Dendritic cell treated with granulocyte-macrophage colony-stimulating factor and Interleukin-4, amounts not matched to agents 40 ng/mL and 50 ng/mL, for 4 days (primary cell): ENCODE measurements around the gene SELENOO.

ENCODE experiments used
- H3K27ac Mint-ChIP-seq: one replicate; pipeline ENCODE4 v1.8.0; 2022; ENCODE audit warnings: mild to moderate bottlenecking, mixed read lengths
- H3K27me3 Mint-ChIP-seq: one replicate; pipeline ENCODE4 v1.8.0; 2022; ENCODE audit warnings: mild to moderate bottlenecking, mixed read lengths
- H3K36me3 Mint-ChIP-seq: one replicate; pipeline ENCODE4 v1.8.0; 2022; ENCODE audit warnings: low read depth, mixed read lengths
- H3K4me1 Mint-ChIP-seq: one replicate; pipeline ENCODE4 v1.8.0; 2022; ENCODE audit warnings: low read depth, mixed read lengths
- H3K4me3 Mint-ChIP-seq: one replicate; pipeline ENCODE4 v1.8.0; 2022; ENCODE audit warnings: mild to moderate bottlenecking, moderate library complexity, mixed read lengths
- H3K9me3 Mint-ChIP-seq: one replicate; pipeline ENCODE4 v1.8.0; 2022; ENCODE audit warnings: mixed read lengths
- intact Hi-C: fragments of 100-400 bp; cut with micrococcal nuclease; formaldehyde crosslinking; loops from one replicate; pipeline ENCODE4 v1.15.0; 2022

Gene SELENOO

DNA sequence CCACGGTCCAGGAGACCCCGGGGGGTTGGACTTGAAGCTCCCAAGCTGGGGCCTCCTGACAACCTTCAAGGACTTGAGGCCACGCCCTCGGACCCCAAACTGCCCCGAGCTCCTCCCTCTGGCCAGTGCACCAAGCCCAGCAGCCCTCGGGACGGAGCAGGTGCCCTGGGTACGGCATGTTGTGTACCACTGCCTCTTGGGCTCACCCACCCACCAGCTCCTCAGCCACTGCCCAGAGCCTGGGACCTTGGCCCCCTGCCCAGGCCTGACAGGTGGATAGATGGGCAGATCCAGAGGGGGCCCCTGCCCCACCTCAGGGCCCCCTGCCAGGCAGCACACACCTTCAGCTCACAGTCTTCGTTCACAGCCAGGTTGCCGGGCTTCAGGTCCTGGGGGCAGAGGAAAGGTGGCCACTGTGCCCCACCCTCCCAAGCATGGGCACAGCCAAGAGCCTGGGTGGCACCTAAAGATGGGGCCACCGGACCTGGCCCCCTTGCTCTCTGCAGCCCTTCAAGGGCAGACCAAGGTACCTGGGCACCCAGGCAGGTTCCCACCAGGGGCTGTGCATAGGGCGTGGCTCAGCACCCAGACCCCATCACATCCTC lies 55.5 kb downstream of the SELENOO start:
- no peak overlapping the region for H3K27ac Mint-ChIP-seq
- no peaks in the 10 kb centered on the region for H3K36me3 Mint-ChIP-seq
- H3K27me3 Mint-ChIP-seq: peaks cover 35% of the 10 kb centered on the region
- H3K9me3 Mint-ChIP-seq: no peaks in the 10 kb centered on the region
- no peak overlapping the region for H3K4me3 Mint-ChIP-seq
- intact Hi-C loops: no loop called here
- peaks cover 12% of the 10 kb centered on the region for H3K4me1 Mint-ChIP-seq

GRCh38 chr22:50257041-50257440 lies 56.2 kb downstream of the SELENOO start:
- no peak overlapping the region for H3K27ac Mint-ChIP-seq
- no peaks in the 10 kb centered on the region for H3K36me3 Mint-ChIP-seq
- H3K9me3 Mint-ChIP-seq: no peaks in the 10 kb centered on the region
- H3K4me3 Mint-ChIP-seq: no peak overlapping the region
- intact Hi-C loops: no loop called here
- H3K4me1 Mint-ChIP-seq: peaks cover 7% of the 10 kb centered on the region
- peaks cover 38% of the 10 kb centered on the region for H3K27me3 Mint-ChIP-seq

DNA sequence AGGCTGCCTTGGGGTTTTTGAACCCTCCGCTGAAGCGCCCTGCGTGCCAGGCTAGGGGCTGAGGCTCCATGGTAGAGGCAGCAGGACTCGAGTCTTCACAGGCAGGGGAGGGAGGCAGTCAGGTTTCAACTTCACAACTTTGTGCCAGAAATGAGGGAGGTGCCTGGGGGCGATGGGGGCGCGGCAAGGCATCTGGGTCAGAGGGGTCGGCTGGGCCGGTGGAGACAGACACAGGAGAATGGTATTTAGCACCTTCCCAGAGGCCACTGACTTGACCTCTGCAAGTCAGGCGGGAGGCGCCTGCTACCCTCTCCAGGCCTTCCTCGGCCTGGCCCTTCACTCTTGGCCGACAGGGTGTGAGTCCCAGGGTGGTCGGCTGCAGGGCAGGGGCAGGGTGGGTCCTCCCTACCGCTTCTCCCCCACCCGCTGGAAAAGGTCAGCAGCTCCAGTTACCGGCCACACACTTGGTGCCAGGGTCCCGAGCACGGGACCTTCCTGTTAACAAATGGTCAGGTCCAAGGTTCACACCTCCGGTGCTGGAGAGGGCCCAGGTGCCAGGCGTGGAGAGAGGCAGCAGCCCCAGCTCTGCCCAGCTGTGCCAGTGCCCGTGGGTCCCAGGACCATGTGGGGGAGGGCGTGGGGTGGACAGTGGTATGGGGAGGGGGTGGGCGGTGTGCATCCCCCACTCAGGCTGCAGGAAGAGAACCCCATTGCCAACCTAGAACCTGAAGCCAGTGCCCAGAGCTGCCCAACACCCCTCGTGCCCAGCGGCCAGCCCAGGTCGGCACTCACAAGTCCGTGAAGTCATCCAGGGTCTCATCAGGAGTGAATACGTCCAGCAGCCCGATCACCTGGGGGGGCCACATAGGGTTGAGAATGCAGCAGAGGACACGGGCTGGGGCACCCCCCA lies 56.9 kb downstream of the SELENOO start:
- Mint-ChIP-seq H3K27ac (no peak overlapping the region), H3K36me3 (no peaks in the 10 kb centered on the region), H3K4me1 (peaks cover 9% of the 10 kb centered on the region), H3K4me3 (no peak overlapping the region), H3K9me3 (no peaks in the 10 kb centered on the region), H3K27me3 (peaks cover 44% of the 10 kb centered on the region)
- intact Hi-C loops: no loop called here

GRCh38 chr22:50258361-50259292 lies 57.8 kb downstream of the SELENOO start:
- H3K4me3 Mint-ChIP-seq: no peak overlapping the region
- H3K9me3 Mint-ChIP-seq: no peaks in the 10 kb centered on the region
- intact Hi-C loops: no loop called here
- H3K27me3 Mint-ChIP-seq: peaks cover 54% of the 10 kb centered on the region
- no peaks in the 10 kb centered on the region for H3K36me3 Mint-ChIP-seq
- H3K4me1 Mint-ChIP-seq: peaks cover 18% of the 10 kb centered on the region
- no peak overlapping the region for H3K27ac Mint-ChIP-seq

GRCh38 chr22:50259302-50259701 lies 58.5 kb downstream of the SELENOO start:
- no peak overlapping the region for H3K27ac Mint-ChIP-seq
- H3K36me3 Mint-ChIP-seq: no peaks in the 10 kb centered on the region
- H3K9me3 Mint-ChIP-seq: no peaks in the 10 kb centered on the region
- H3K4me1 Mint-ChIP-seq: peaks cover 18% of the 10 kb centered on the region
- intact Hi-C loops: no loop called here
- H3K27me3 Mint-ChIP-seq: peaks cover 59% of the 10 kb centered on the region
- H3K4me3 Mint-ChIP-seq: no peak overlapping the region

DNA sequence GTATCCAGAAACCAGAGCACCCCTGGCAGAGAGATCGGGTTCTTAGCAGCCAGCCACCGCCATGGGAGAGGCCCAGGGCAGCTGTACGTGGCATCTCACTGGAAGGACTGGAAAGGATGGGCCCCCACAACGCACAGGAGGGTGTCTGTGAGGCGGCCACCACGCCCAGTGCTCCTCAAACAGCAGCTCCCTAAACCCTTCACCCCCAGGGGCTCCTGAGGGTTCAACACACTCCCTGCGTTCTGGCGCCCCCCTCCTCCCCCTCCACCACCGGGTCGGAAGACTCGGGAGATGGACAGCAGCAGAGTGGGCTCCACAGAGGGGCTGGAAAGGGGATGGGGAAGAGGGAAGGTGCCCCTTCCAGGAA lies 59.6 kb downstream of the SELENOO start:
- no peaks in the 10 kb centered on the region for H3K36me3 Mint-ChIP-seq
- intact Hi-C loops: no loop called here
- H3K27me3 Mint-ChIP-seq: peaks cover 70% of the 10 kb centered on the region
- peaks cover 18% of the 10 kb centered on the region for H3K4me1 Mint-ChIP-seq
- H3K4me3 Mint-ChIP-seq: no peak overlapping the region
- H3K9me3 Mint-ChIP-seq: no peaks in the 10 kb centered on the region
- no peak overlapping the region for H3K27ac Mint-ChIP-seq

- H3K9me3 Mint-ChIP-seq: no peaks in the 10 kb centered on the region
- H3K36me3 Mint-ChIP-seq: no peaks in the 10 kb centered on the region
- H3K4me1 Mint-ChIP-seq: peaks cover 18% of the 10 kb centered on the region
- intact Hi-C loops: no loop called here
- H3K27me3 Mint-ChIP-seq: peaks cover 75% of the 10 kb centered on the region
- peak overlapping the region; percentile 34 for H3K4me3 Mint-ChIP-seq
- no peak overlapping the region for H3K27ac Mint-ChIP-seq
These were observed 60.2 kb downstream of the SELENOO start for GRCh38 chr22:50260801-50261614.

DNA sequence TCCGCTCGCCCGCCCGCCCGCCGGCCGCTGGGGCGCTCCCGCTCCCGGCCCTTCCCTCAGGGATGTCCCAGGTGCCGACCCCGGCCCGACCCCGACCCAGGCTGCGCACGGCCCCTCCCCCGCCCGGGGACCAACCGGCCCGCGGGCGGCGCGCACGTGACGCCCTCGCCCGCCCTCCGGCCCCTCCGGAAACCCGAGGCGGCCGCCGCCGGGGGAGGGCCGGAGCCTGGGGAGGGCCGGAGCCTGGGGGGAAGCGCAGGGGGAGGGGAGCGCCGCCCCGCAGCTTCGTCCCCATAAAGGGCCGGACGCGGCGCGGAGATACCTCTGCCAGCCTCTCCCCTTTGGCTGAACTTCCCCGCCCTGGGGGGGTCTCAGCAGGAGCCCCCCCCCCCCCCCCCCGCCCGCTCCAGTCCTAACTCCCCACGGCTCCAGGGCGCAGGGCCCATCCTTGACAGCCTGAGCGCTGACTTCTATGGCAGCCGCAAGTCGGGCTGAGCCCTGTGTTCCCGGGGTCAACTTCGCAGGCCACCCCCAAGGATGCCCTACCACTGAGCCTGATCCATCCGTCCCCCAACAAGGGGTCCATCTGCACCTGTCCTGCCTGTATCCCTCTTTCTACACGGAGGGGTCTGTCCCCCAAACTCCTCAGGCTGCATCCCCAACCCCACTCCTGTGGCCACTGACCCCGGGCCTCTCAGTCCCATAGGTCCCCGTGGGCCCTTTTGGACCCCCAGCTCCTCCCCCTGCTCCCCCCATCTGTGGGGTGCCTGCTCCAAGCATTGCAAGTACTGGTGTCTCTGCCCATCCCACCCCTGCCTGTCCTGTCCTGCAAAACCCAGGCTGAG lies 61.0 kb downstream of the SELENOO start, which contains the start of gene MAPK12:
Gene MAPK12 (minus strand): TSS at position 69 of the 845 bp plus-strand sequence. CDS start 174 bp downstream, outside the sequence.
- Mint-ChIP-seq H3K9me3 (no peaks in the 10 kb centered on the region), H3K27ac (no peak within 1 kb of the TSS), H3K4me3 (peak within 1 kb of the TSS; percentile 35), H3K36me3 (no peaks in the 10 kb centered on the region), H3K4me1 (peaks cover 18% of the 10 kb centered on the region), H3K27me3 (peaks cover 84% of the 10 kb centered on the region)
- intact Hi-C loops: no loop called here

DNA sequence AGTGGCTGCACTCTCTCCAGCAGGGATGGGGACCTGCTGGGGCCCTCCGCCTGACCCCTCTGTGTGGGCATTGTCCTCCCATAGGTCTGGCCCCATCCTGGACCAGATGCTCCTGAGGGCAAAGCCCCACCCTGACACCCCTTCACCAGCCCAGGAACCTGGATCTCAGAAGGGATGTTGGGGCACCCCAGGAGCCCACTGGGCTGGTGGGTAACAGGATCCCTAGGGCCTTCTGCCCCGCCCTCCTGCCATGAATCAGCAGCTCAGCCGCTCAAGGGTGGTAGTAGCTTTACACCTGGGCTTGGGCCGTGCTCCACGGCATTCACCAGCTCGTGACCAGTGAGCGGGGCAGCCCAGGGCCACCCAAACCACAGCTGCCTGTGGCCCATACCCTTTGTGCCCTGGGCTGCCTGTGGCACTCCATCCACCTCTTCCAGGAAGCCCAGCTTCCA lies 61.7 kb downstream of the SELENOO start:
- peaks cover 85% of the 10 kb centered on the region for H3K27me3 Mint-ChIP-seq
- H3K4me1 Mint-ChIP-seq: peaks cover 18% of the 10 kb centered on the region
- no peaks in the 10 kb centered on the region for H3K9me3 Mint-ChIP-seq
- no peaks in the 10 kb centered on the region for H3K36me3 Mint-ChIP-seq
- peak overlapping the region; percentile 35 for H3K4me3 Mint-ChIP-seq
- intact Hi-C loops: no loop called here
- no peak overlapping the region for H3K27ac Mint-ChIP-seq

DNA sequence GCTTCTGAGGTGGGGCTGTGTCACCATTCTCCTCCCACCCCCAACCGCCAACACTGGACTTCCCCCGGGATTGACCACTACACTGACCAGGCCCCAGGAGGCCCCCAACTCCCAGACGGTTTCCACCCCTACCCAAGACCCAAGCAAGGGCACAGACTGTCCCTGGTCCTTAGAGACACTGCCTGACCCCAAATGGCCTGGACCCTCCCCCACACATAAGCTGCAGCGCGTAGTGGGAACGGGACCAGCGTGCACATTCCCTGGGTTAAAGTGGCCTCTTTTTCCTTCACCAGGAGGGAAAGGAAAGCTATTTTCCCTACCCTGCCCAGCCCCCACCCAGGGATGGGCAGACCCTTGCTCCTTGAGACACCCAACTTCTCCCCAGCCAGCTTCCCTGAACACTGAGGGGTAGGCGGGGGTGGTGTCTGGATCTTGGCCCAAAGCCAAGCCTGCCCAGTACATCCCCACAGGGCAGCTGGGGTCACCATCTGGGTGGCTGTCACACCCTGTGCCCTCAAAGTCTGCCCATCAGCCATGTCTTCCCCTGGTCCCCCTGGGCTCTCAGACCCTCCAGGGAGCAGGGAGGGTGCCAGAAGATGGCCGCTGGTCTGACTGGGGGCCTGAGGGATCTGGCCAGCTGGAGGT lies 62.3 kb downstream of the SELENOO start:
- Mint-ChIP-seq H3K9me3 (no peaks in the 10 kb centered on the region), H3K4me3 (no peak overlapping the region), H3K36me3 (no peaks in the 10 kb centered on the region), H3K4me1 (peaks cover 18% of the 10 kb centered on the region), H3K27me3 (peaks cover 85% of the 10 kb centered on the region), H3K27ac (no peak overlapping the region)
- intact Hi-C loops: no loop called here

- Mint-ChIP-seq H3K4me1 (peaks cover 26% of the 10 kb centered on the region), H3K36me3 (no peaks in the 10 kb centered on the region), H3K27ac (no peak overlapping the region), H3K27me3 (peaks cover 86% of the 10 kb centered on the region), H3K9me3 (no peaks in the 10 kb centered on the region), H3K4me3 (no peak overlapping the region)
- intact Hi-C loops: no loop called here
These were observed 63.4 kb downstream of the SELENOO start for GRCh38 chr22:50264104-50264745.
